ENCODE measurements around the gene GAB2. TPM values are rescaled to one million over a fixed set of nuclear protein-coding genes. Genes with fewer than 3 reads are reported as not detected.
A peak's percentile ranks its signal among the peaks of the same experiment; 100 is the strongest.

The GAB2 gene
- total RNA-seq, 4 donors from 2014 or later: 39.6 to 57.3 (median 46.6) TPM

GRCh38 chr11:78371221-78371891 lies 46.3 kb downstream of the GAB2 start:
- peak overlapping the region in 2 of 4 donors; percentile 20 to 56 for H3K27ac ChIP-seq
- H3K4me1 ChIP-seq: peaks cover 0 to 61% (median 20%) of the 10 kb centered on the region in 4 donors
- TF ChIP-seq EP300 (IDR thresholded peaks at IDR 0.05): no peak
- H3K9me3 ChIP-seq: no peaks in the 10 kb centered on the region
- H3K27me3 ChIP-seq: no peaks in the 10 kb centered on the region
- no peak for DNase-seq (ENCODE audit: low spot score in 2 of 2)
- H3K4me3 ChIP-seq: no peak overlapping the region
- H3K36me3 ChIP-seq: no peaks in the 10 kb centered on the region
- 44 to 51% methylated on average over 5 of the region's 5 CpGs for WGBS, 2 donors

- TF ChIP-seq EP300 (IDR thresholded peaks at IDR 0.05): no peak
- no peak for TF ChIP-seq CTCF (IDR thresholded peaks at IDR 0.05)
- no peak for TF ChIP-seq POLR2A (IDR thresholded peaks at IDR 0.05)
- H3K27ac ChIP-seq: peak overlapping the region in 2 of 4 donors; percentile 20 to 56
- peaks cover 0 to 61% (median 23%) of the 10 kb centered on the region in 4 donors for H3K4me1 ChIP-seq
- H3K9me3 ChIP-seq: no peaks in the 10 kb centered on the region
- H3K4me3 ChIP-seq: no peak overlapping the region
- WGBS, 2 donors: 47 to 48% methylated on average over 7 of the region's 7 CpGs
- peak in 1 of 2 donors; percentile 28 for DNase-seq (ENCODE audit: low spot score in 2 of 2)
- no peaks in the 10 kb centered on the region for H3K27me3 ChIP-seq
- H3K36me3 ChIP-seq: no peaks in the 10 kb centered on the region
Observed at GRCh38 chr11:78370406-78371172, 47.0 kb downstream of the GAB2 start.

GRCh38 chr11:78365381-78365792 lies 52.2 kb downstream of the GAB2 start:
- Histone ChIP-seq H3K4me3 (no peak overlapping the region), H3K36me3 (no peaks in the 10 kb centered on the region), H3K9me3 (no peaks in the 10 kb centered on the region), H3K27me3 (no peaks in the 10 kb centered on the region), H3K4me1 (peaks cover 0 to 36% (median 8%) of the 10 kb centered on the region in 4 donors), H3K27ac (peak overlapping the region in 2 of 4 donors; percentile 38 to 60)
- DNase-seq (ENCODE audit: low spot score in 2 of 2): no peak
- no peak for TF ChIP-seq POLR2A (IDR thresholded peaks at IDR 0.05)
- TF ChIP-seq EP300 (IDR thresholded peaks at IDR 0.05): no peak
- no peak for TF ChIP-seq CTCF (IDR thresholded peaks at IDR 0.05)
- WGBS, 2 donors: 25 to 44% methylated on average over 2 of the region's 2 CpGs

- Histone ChIP-seq H3K27ac (no peak overlapping the region), H3K4me1 (peaks cover 0 to 39% (median 9%) of the 10 kb centered on the region in 4 donors), H3K36me3 (no peaks in the 10 kb centered on the region), H3K27me3 (no peaks in the 10 kb centered on the region), H3K9me3 (no peaks in the 10 kb centered on the region), H3K4me3 (no peak overlapping the region)
- no peak for TF ChIP-seq CTCF (IDR thresholded peaks at IDR 0.05)
- no peak for DNase-seq (ENCODE audit: low spot score in 2 of 2)
- WGBS, 2 donors: 89 to 92% methylated on average over 3 of the region's 3 CpGs
Observed at GRCh38 chr11:78364128-78364751, 53.4 kb downstream of the GAB2 start.

- no peak for DNase-seq (ENCODE audit: low spot score in 2 of 2)
- WGBS, 2 donors: 61 to 70% methylated on average over 1 of the region's 1 CpG
- no peak overlapping the region for H3K27ac ChIP-seq
- H3K9me3 ChIP-seq: no peaks in the 10 kb centered on the region
- H3K4me3 ChIP-seq: no peak overlapping the region
- H3K36me3 ChIP-seq: no peaks in the 10 kb centered on the region
- no peaks in the 10 kb centered on the region for H3K27me3 ChIP-seq
- peaks cover 0 to 37% (median 9%) of the 10 kb centered on the region in 4 donors for H3K4me1 ChIP-seq
- no peak for TF ChIP-seq CTCF (IDR thresholded peaks at IDR 0.05)
- TF ChIP-seq EP300 (IDR thresholded peaks at IDR 0.05): peak in 1 of 2 donors; percentile 47
- TF ChIP-seq POLR2A (IDR thresholded peaks at IDR 0.05): no peak
Observed at GRCh38 chr11:78363024-78363619, 54.5 kb downstream of the GAB2 start.

Data from tibial nerve (tissue), 4 donors.